Activated gamma-delta T cell (primary cell): ENCODE measurements around the gene TTC28.

Source experiments
- DNase-seq: peaks from one replicate; lab custom pipeline; 2025; lab: John Stamatoyannopoulos, UW

TTC28 gene

DNA sequence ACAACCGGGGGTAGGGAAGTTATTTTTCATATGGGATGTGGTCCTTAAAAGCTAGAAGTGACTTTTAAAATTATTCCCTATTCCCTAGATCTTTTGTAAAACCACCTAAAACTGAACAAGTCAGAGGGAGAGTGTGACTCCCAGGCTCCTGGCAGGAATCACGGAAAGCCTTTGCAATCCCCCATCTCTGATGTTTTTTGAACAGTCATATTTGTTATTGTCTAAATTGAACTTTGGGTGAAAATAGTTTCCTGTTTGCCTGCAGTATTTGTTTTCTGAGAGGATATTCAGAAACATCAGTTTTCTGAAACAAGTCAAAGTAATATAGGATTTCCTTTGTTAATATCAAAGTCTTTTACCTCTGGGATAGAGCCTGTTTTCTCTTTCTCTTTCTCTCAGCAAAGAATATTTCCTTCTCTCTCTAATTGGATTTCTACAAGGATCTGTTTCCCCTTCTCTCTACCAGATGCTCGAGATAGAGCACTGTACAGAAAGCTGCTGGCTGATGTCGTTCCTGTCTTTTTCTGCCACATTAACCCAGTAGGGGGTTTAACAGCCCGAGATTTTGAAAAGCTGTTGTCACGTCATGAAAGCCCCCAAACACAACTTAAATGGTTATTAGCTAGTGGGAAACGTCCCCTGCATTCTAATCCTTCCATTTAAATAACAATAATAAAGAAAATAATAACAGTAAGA, 628.4 kb downstream of the TTC28 start:
- no peak for DNase-seq

DNA sequence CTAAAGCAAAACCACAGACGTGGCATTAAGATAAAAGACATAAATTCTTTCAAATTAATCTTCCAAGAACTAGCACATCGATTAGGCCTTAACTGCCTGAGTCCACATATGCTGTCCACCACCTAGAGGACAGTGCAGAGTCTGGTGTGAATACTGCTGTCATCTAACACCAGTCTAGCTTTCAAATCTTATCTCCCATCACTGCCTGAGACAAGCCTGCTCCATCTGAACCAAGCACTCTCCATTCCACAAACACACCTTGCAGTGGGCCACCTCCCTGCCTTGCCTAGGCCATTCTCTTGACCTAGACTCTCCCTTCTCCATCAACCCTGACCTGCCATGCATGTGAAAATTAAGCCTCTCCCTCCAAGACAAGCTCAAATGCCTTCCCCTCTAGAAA, 631.1 kb downstream of the TTC28 start:
- DNase-seq = no peak

- DNase-seq = no peak
Observed at GRCh38 chr22:28047740-28048139, 631.9 kb downstream of the TTC28 start.

DNA sequence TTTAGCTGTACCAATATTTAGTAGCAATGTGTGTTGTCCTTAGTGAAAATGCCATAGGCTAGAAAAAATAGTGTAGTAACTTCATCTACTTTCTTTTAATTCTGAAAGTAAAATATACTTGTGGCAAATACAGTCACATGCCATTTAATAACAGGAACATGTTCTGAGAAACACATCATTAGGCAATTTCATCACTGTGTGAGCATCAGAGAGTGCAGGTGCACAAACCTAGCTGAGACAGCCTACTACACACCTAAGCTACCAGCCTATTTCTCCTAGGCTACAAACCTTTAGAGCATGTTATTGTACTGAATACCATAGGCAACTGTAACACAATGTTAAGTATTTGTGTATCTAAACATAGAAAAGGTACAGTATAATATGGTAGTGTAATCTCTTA, 633.5 kb downstream of the TTC28 start:
- DNase-seq = no peak

- no peak for DNase-seq
Observed at GRCh38 chr22:28044546-28045173, 635.0 kb downstream of the TTC28 start.

GRCh38 chr22:28043266-28043665, 636.4 kb downstream of the TTC28 start:
- no peak for DNase-seq

DNA sequence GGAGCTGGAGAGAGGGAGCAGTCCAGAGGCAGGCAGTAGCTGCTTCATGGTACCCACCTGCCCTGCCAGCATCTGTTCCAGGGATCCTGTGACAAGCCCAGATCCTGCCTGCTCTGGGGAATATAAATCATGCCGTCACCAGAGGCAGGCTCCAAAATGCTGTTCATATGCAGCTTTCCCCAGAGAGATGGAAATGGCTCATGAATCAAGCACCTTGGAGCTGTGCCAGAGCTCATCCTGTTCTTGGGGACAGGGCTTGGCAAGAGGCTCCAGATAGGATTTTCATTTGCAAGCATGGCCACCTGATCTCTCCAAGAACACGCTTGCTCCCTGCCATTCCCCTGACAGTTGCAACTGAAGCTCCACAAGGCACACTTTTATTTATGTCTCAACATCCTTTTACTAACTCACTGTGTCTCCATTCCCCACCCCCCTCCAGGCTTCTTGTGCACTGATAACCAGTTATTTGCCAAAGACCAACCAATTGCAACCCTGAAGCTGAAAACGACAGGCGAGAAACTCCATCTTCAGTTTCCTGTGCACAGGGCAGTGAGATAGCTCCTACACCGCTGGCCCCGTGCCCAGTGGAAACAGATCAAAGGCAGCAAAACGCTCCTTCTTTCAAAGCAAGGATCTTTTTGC, 644.8 kb downstream of the TTC28 start:
- DNase-seq = no peak

DNA sequence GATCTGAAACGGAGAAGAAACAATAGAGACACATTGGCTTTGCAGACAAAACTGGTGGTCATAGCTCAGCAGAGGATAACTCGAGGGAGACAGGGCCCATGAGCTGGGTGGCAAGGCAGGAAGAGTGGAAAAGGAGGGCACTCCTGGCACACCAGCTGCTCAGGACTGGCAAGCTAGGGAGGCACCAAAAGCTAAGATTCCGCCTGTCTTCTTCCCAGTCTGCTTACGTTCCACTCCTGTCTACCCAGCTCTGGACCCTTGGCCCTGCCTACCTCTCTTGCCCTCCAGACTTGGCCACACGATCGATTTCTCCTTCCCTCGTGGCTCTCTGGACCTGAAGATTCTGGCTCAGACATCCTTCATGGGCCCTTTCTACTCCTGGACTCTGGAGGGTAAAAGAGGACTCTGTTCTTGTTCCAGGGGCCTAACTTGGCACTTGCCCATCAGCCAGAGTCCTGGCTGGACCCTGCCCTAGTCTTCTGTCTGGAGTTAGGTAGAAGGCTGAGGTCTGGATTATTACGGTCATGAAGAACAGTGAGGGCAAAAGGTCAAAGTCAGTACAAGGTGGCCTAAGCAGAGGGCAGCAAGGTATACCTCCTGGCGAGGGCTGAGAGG, 645.4 kb downstream of the TTC28 start:
- DNase-seq = no peak

DNA sequence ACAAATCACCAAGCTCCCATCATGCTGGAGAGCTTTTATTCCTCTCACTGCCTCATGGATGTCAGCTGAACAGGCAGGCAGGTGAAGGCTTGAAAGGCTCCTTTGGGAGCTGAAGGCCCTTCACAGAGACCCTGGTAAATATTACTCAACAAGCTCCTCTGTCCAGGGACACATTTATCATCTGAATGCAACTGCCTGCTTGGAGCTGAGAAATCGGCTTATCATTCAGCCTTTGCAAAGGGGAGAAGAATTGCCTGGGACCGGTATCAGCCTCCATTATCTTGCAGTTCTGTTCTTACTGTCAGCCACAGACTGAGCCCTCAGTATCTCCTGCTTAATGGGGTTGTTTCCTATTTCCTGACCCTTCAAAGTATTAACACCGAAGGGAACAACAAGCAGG, 646.8 kb downstream of the TTC28 start:
- no peak for DNase-seq

DNA sequence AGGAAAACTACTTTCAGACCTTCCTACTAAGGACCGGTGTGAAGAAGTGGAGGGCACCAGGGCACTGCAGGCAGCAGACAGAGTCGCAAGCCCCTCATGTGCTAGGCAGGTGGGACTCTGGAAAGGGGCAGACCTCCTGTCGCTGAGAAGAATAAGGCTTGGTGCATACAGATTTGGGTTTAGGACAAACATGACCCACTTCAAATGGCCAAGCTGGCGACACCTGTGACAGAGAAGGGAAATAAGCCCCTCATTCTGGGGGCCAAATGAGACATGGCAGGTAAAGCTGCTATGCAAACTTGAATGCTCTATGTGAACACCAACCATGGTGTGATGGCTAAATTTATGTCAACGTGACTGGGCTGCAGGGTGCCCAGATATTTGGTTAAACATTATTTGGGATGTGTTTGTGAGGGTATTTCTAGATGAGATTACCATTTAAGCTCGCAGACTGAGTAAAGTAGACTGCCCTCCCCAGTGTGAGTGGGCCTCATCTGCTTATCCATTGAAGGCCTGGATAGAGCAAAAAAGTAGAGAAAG, 648.2 kb downstream of the TTC28 start:
- no peak for DNase-seq

DNA sequence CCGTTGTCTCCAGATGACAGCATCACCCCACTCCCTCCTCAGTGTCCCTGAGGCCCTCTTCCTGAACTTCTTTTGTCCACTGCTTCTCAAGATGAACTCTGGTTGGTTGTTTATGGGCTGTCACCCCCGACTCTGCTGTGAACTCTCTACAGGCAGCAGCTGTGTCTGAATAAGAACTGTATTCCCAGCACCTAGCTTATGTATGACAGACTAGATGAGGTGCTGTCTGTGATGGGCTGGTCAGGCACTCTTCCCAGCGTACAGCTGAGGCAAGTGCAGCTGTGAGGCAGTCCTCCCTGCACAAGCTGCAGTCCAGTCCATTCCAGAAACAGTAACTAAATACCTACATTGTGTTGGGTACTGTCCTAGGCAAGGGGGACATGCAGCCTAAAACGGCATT, 649.2 kb downstream of the TTC28 start:
- DNase-seq = no peak

GRCh38 chr22:28029956-28030355, 649.7 kb downstream of the TTC28 start:
- DNase-seq = no peak

DNA sequence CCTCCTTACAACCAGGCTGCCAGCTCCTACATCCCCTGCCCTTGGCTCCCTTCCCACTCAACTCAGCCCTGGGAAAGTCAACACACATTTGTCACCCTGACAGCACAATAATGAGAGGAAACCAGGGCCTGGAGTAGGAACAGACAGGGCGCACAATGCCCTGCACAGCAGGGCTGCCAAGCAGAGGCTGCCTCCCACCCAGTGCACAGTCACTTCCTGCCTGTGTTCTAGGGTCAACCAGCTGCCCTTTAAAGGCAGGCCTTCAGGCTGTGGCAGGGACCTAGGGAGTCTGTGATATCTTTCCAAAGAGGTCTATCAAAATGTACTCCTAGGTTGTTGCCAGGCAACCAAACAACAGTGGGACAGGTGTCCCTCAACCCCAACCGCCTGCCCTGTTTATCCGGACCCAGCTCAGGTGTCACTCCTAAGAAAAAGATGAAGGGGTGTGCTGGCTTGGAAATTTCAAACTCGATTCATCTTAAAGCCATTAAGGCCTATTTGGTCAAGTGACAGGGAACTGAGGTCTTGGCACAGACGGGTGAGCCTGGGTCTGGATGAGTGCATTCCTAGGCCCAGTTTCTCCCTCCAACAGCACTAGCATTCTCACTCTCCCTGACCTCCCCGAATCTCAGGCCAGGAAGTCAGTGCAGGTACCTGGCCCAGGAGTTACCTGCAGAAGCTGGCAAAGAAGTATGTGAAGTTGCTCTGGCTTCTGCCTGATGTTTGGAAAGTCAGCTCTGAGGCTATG, 650.3 kb downstream of the TTC28 start:
- DNase-seq = no peak

- DNase-seq = no peak
Observed at GRCh38 chr22:28027453-28028448, 651.9 kb downstream of the TTC28 start.

DNA sequence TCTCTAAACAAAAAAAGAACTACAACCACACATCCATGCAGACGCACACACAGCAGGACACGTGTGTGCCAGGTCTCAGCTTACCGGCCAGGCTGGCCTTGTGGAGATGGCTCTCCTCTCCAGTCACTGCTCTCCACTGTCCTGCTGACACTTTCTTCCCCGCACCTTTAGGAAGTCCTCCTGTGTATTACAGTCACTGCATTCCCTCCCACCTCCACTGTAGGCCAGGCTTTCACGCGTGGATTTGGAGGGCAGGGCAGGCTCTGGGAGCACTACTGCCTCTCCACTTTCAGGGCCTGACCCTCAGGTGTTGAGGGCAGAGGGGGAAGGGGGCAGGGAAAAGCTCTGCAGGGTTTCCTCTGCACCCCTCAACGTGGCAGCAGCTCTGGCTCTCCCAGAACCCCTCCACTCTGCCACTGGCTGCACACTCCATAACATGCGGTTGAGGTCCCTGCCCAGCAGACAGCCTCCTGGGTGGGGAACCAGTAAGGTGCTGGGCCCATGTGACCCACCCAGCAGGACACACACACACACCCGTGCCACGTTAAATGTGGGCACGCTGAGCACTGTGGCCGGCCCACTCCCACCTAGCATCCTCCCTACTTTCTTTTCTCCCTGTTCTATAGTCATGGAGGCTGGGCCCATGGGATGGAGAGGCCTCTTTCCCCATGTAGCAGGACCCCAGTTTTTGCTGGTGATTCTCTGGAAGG, 653.6 kb downstream of the TTC28 start:
- no peak for DNase-seq

DNA sequence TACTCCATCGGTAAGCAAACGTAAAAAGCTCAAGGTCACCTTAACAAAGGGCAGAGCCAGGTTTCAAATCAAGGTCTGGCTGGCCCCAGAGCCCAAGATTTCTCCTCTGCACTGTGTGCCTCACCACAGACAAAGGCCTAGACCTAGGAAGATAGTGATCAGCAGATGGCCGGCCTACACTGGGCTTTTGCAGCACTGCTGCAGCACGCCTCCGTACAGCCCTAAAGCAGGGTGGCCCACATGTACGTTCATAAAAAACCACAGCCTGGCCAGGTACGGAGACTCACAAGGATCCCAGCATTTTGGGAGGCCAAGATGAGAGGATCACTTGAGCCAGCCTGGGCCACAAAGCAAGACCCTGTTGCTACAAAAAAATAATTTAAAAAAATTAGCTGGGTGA, 654.3 kb downstream of the TTC28 start:
- DNase-seq = no peak

DNA sequence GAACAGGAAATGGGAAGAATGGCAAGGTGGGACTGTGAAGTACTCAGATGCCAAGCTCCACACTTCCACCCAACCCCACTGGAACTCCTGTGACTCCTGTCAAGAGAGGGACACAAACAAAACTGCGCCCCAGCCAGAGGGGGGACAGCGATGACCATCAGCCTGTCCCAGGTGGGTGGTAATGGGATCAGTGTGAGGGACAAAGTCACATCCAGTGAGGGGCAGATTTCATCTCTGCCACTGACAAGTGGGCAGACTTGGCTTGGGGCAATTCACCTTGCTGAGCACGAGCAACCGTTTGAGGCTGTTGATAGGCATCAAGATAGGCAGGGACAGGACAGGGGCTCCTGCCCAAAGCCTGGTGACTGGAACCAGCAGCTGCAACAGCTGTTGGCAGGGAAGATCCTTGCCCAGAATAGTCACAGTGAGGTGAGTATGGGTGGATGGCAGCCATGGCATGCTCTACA, 655.2 kb downstream of the TTC28 start:
- no peak for DNase-seq

- no peak for DNase-seq
Observed at GRCh38 chr22:28023774-28024173, 655.9 kb downstream of the TTC28 start.

GRCh38 chr22:28023036-28023435, 656.6 kb downstream of the TTC28 start:
- no peak for DNase-seq
